CD4-positive, alpha-beta T cell treated with Interleukin-10 for 1 hour (primary cell): ENCODE measurements around the gene MGST2.

Experiments used
- DNase-seq: peaks from one replicate; pipeline ENCODE4 v3.0.0-alpha.2; 2020

Gene MGST2

GRCh38 chr4:139712882-139713281, 47.3 kb downstream of the MGST2 start:
- no peak for DNase-seq

GRCh38 chr4:139715746-139716391, 50.2 kb downstream of the MGST2 start:
- DNase-seq = no peak

- DNase-seq = no peak
These were observed 52.7 kb downstream of the MGST2 start for GRCh38 chr4:139718358-139718757.

GRCh38 chr4:139718833-139719232, 53.2 kb downstream of the MGST2 start:
- no peak for DNase-seq

GRCh38 chr4:139719381-139720101, 53.9 kb downstream of the MGST2 start:
- no peak for DNase-seq

- no peak for DNase-seq
These were observed 55.2 kb downstream of the MGST2 start for GRCh38 chr4:139720806-139721205.

GRCh38 chr4:139721789-139722188, 56.2 kb downstream of the MGST2 start:
- DNase-seq = no peak

GRCh38 chr4:139725236-139725635, 59.6 kb downstream of the MGST2 start:
- no peak for DNase-seq

GRCh38 chr4:139726615-139727014, 61.0 kb downstream of the MGST2 start:
- DNase-seq = no peak

- DNase-seq = no peak
These were observed 62.5 kb downstream of the MGST2 start for GRCh38 chr4:139728146-139728545.

- DNase-seq = no peak
These were observed 63.2 kb downstream of the MGST2 start for GRCh38 chr4:139728840-139729239.

GRCh38 chr4:139732991-139733570, 67.5 kb downstream of the MGST2 start:
- no peak for DNase-seq

GRCh38 chr4:139734201-139734874, 68.7 kb downstream of the MGST2 start:
- DNase-seq = no peak

- peak; percentile 40 for DNase-seq
These were observed 69.3 kb downstream of the MGST2 start for GRCh38 chr4:139734875-139735380.

- DNase-seq = no peak
These were observed 70.0 kb downstream of the MGST2 start for GRCh38 chr4:139735381-139736273.

- no peak for DNase-seq
These were observed 70.6 kb downstream of the MGST2 start for GRCh38 chr4:139736274-139736660.

GRCh38 chr4:139736661-139737060, 71.0 kb downstream of the MGST2 start:
- no peak for DNase-seq

- DNase-seq = no peak
These were observed 73.4 kb downstream of the MGST2 start for GRCh38 chr4:139738846-139739613.

- no peak for DNase-seq
These were observed 74.5 kb downstream of the MGST2 start for GRCh38 chr4:139740121-139740520.

- no peak for DNase-seq
These were observed 75.0 kb downstream of the MGST2 start for GRCh38 chr4:139740531-139741041.

GRCh38 chr4:139743027-139743426, 77.4 kb downstream of the MGST2 start:
- no peak for DNase-seq
